OCI-LY7 (cell line): Measurements from ENCODE around the gene PXDN. TPM values are rescaled to one million over a fixed set of nuclear protein-coding genes. Genes with fewer than 3 reads are reported as not detected.

Experiments used
- BruUV-seq: library from RNA; stranded (reverse); fragments of 400-500 nt; replicated peaks from 2 replicates; lab custom pipeline; 2021; lab: Mats Ljungman, UMichigan
- CTCF ChIA-PET: fragments of 300-600 bp; sonication (Branson Sonifier 250); formaldehyde crosslinking; loops from one replicate; lab custom pipeline; 2022; ENCODE audit warnings: antibody characterized with exemption; ENCODE audit not compliant: unreplicated experiment; lab: Charles Lee
- POLR2A ChIA-PET: fragments of 300-600 bp; sonication (Branson Sonifier 250); formaldehyde crosslinking; loops from one replicate; lab custom pipeline; 2022; ENCODE audit warnings: antibody characterized with exemption; lab: Charles Lee
- DNase-seq: peaks from one replicate; pipeline ENCODE4 v3.0.0-alpha.2; 2015; ENCODE audit warnings: low spot score
- H2AFZ ChIP-seq: fragments of 200-600 bp; sonication (generic), shearing (Covaris generic); 2 replicates; pipeline ENCODE4 v1.6.1; 2014; ENCODE audit warnings: mild to moderate bottlenecking, antibody characterized with exemption, low read length, moderate library complexity
- H3K27ac ChIP-seq: fragments of 200-600 bp; sonication (generic); 2 replicates; pipeline ENCODE4 v1.5.1; 2014; ENCODE audit warnings: mixed run types, low read depth, mild to moderate bottlenecking, moderate library complexity, low read length, inconsistent platforms; ENCODE audit not compliant: poor library complexity, severe bottlenecking
- H3K36me3 ChIP-seq: fragments of 200-600 bp; sonication (generic); 2 replicates; pipeline ENCODE4 v1.6.1; 2014; ENCODE audit warnings: mild to moderate bottlenecking, antibody characterized with exemption, low read length, moderate library complexity, mixed read lengths; ENCODE audit not compliant: insufficient read depth
- H3K4me1 ChIP-seq: fragments of 200-600 bp; sonication (generic); 2 replicates; pipeline ENCODE4 v1.5.1; 2014; ENCODE audit warnings: mild to moderate bottlenecking, low read length; ENCODE audit not compliant: insufficient read depth, poor library complexity, severe bottlenecking
- H3K4me2 ChIP-seq: fragments of 200-600 bp; sonication (generic); 2 replicates; pipeline ENCODE4 v1.6.1; 2014; ENCODE audit warnings: mild to moderate bottlenecking, low read length
- H3K4me3 ChIP-seq: fragments of 200-600 bp; sonication (generic); 2 replicates; pipeline ENCODE4 v1.5.1; 2014; ENCODE audit warnings: mild to moderate bottlenecking, low read depth, low read length; ENCODE audit not compliant: poor library complexity, severe bottlenecking
- H3K79me2 ChIP-seq: fragments of 200-600 bp; sonication (generic); 2 replicates; pipeline ENCODE4 v1.6.1; 2016; ENCODE audit warnings: low read depth, mild to moderate bottlenecking, low read length, moderate library complexity, mixed read lengths; ENCODE audit not compliant: insufficient read depth
- H3K9me2 ChIP-seq: fragments of 200-600 bp; sonication (generic); 2 replicates; pipeline ENCODE4 v1.6.1; 2016; ENCODE audit warnings: mild to moderate bottlenecking, low read length, mixed read lengths; ENCODE audit not compliant: insufficient read depth
- H3K9me3 ChIP-seq: fragments of 200-600 bp; sonication (generic); 2 replicates; pipeline ENCODE4 v1.6.1; 2014; ENCODE audit warnings: mild to moderate bottlenecking, mixed run types, low read length, mixed read lengths
- H4K20me1 ChIP-seq: fragments of 200-600 bp; sonication (generic); 2 replicates; pipeline ENCODE4 v1.6.1; 2014; ENCODE audit warnings: mild to moderate bottlenecking, antibody characterized with exemption, low read length, moderate library complexity, mixed read lengths; ENCODE audit not compliant: insufficient read depth
- CTCF ChIP-seq: fragments of 200-600 bp; sonication (generic); conservative IDR thresholded peaks from 2 replicates; pipeline ENCODE4 v1.5.1; 2014; ENCODE audit warnings: mild to moderate bottlenecking, antibody characterized with exemption, low read length, moderate library complexity, mixed read lengths
- EZH2phosphoT487 ChIP-seq: fragments of 200-600 bp; sonication (generic); IDR thresholded peaks from 2 replicates; pipeline ENCODE4 v1.6.1; 2018; ENCODE audit warnings: low read depth, borderline replicate concordance, mild to moderate bottlenecking, mixed run types, antibody characterized with exemption, low read length, moderate library complexity, mixed read lengths
- intact Hi-C: fragments of 100-400 bp; cut with micrococcal nuclease; formaldehyde crosslinking; loops from one replicate; pipeline ENCODE4 v1.10.0; 2022; ENCODE audit not compliant: unreplicated experiment
- total RNA-seq, 2 experiments: library from RNA; depleted of rRNA in 1 of 2; stranded (reverse); fragments of >200 nt in 1 of 2; shearing (Covaris generic) in 1 of 2; gene quantifications; 2 replicates each; pipeline ENCODE4 v1.2.3, GENCODE V29; 2014 to 2022

PXDN gene
- total RNA-seq, 2 experiments from 2014 or later = not detected

- DNase-seq = no peak
- H3K4me1 ChIP-seq = no peaks in the 10 kb centered on the region
- H3K4me2 ChIP-seq = no peak overlapping the region
- H3K36me3 ChIP-seq = no peaks in the 10 kb centered on the region
- BruUV-seq = no TSS peak
- no peaks in the 10 kb centered on the region for H3K9me3 ChIP-seq
- no peaks in the 10 kb centered on the region for H3K9me2 ChIP-seq
- ChIA-PET CTCF (no interaction called here), POLR2A (no interaction called here)
- H3K79me2 ChIP-seq = no peaks in the 10 kb centered on the region
- TF ChIP-seq EZH2phosphoT487 (no peak), CTCF (no peak)
- intact Hi-C loops = no loop called here
- no peak overlapping the region for H3K27ac ChIP-seq
- no peaks in the 10 kb centered on the region for H4K20me1 ChIP-seq
- no peak overlapping the region for H3K4me3 ChIP-seq
- H2AFZ ChIP-seq = no peak overlapping the region
These were observed 105.9 kb downstream of the PXDN start for GRCh38 chr2:1638281-1638860.

GRCh38 chr2:1636791-1637415 lies 107.4 kb downstream of the PXDN start:
- H2AFZ ChIP-seq = no peak overlapping the region
- no TSS peak for BruUV-seq
- no peak for TF ChIP-seq CTCF
- no peak for TF ChIP-seq EZH2phosphoT487
- CTCF ChIA-PET = no interaction called here
- no peaks in the 10 kb centered on the region for H3K36me3 ChIP-seq
- intact Hi-C loops = no loop called here
- H3K4me2 ChIP-seq = no peak overlapping the region
- no peaks in the 10 kb centered on the region for H3K9me3 ChIP-seq
- no peaks in the 10 kb centered on the region for H3K79me2 ChIP-seq
- H3K4me1 ChIP-seq = no peaks in the 10 kb centered on the region
- H3K4me3 ChIP-seq = no peak overlapping the region
- DNase-seq = no peak
- H3K9me2 ChIP-seq = no peaks in the 10 kb centered on the region
- no peak overlapping the region for H3K27ac ChIP-seq
- POLR2A ChIA-PET = no interaction called here
- no peaks in the 10 kb centered on the region for H4K20me1 ChIP-seq

- H3K9me2 ChIP-seq = no peaks in the 10 kb centered on the region
- no peaks in the 10 kb centered on the region for H4K20me1 ChIP-seq
- H3K79me2 ChIP-seq = no peaks in the 10 kb centered on the region
- CTCF ChIA-PET = no interaction called here
- H3K9me3 ChIP-seq = no peaks in the 10 kb centered on the region
- no peak overlapping the region for H2AFZ ChIP-seq
- no peaks in the 10 kb centered on the region for H3K36me3 ChIP-seq
- TF ChIP-seq CTCF (no peak), EZH2phosphoT487 (no peak)
- H3K4me2 ChIP-seq = no peak overlapping the region
- H3K4me3 ChIP-seq = no peak overlapping the region
- POLR2A ChIA-PET = no interaction called here
- H3K27ac ChIP-seq = no peak overlapping the region
- H3K4me1 ChIP-seq = no peaks in the 10 kb centered on the region
- BruUV-seq = no TSS peak
- DNase-seq = no peak
- intact Hi-C loops = no loop called here
These were observed 108.5 kb downstream of the PXDN start for GRCh38 chr2:1635823-1636222.
